Neural progenitor cell (in vitro differentiated cells): ENCODE results near the gene TAF4. TPM values are rescaled to one million over a fixed set of nuclear protein-coding genes. Genes with fewer than 3 reads are reported as not detected.
A peak's percentile ranks its signal among the peaks of the same experiment; 100 is the strongest.

Experiments used
- DNase-seq: peaks from one replicate; pipeline ENCODE4 v3.0.0-alpha.2; 2016; ENCODE audit warnings: low spot score
- H2AFZ ChIP-seq: fragments of 200-600 bp; sonication (generic); replicated peaks from 2 replicates; pipeline ENCODE4 v1.6.1; 2016; ENCODE audit warnings: antibody characterized with exemption
- H3F3A ChIP-seq: fragments of 200-600 bp; sonication (generic); 2 replicates; pipeline ENCODE4 v1.6.1; 2016; ENCODE audit warnings: antibody characterized with exemption, low read depth
- H3K27ac ChIP-seq: fragments of 200-600 bp; sonication (generic); 2 replicates; pipeline ENCODE4 v1.5.1; 2016; ENCODE audit warnings: mild to moderate bottlenecking
- H3K27me3 ChIP-seq: fragments of 200-600 bp; sonication (generic); 2 replicates; pipeline ENCODE4 v1.6.1; 2016; ENCODE audit warnings: mild to moderate bottlenecking, moderate library complexity
- H3K36me3 ChIP-seq: fragments of 200-600 bp; sonication (generic); 2 replicates; pipeline ENCODE4 v1.5.1; 2016
- H3K4me1 ChIP-seq: fragments of 200-600 bp; sonication (generic); 2 replicates; pipeline ENCODE4 v1.6.1; 2016; ENCODE audit warnings: mixed run types
- H3K4me2 ChIP-seq: fragments of 200-600 bp; sonication (generic); 2 replicates; pipeline ENCODE4 v1.6.1; 2016
- H3K4me3 ChIP-seq: fragments of 200-600 bp; sonication (generic); 2 replicates; pipeline ENCODE4 v1.5.1; 2016
- H3K79me2 ChIP-seq: fragments of 200-600 bp; sonication (generic); 2 replicates; pipeline ENCODE4 v1.6.1; 2016; ENCODE audit warnings: low read depth
- H3K9ac ChIP-seq: fragments of 200-600 bp; sonication (generic); 2 replicates; pipeline ENCODE4 v1.6.1; 2016
- H3K9me3 ChIP-seq: fragments of 200-600 bp; sonication (generic); 2 replicates; pipeline ENCODE4 v1.5.1; 2016; ENCODE audit warnings: low read depth
- H4K20me1 ChIP-seq: fragments of 200-600 bp; sonication (generic); 2 replicates; pipeline ENCODE4 v1.6.1; 2016; ENCODE audit warnings: low read depth
- H3K27ac Mint-ChIP-seq: 3 replicates; pipeline ENCODE4 v1.8.0; 2021; ENCODE audit warnings: mixed read lengths
- H3K27me3 Mint-ChIP-seq: 2 replicates; pipeline ENCODE4 v1.8.0; 2022; ENCODE audit warnings: low read depth, mild to moderate bottlenecking, inconsistent platforms, moderate library complexity, mixed read lengths; ENCODE audit not compliant: insufficient read depth
- H3K36me3 Mint-ChIP-seq: 3 replicates; pipeline ENCODE4 v1.8.0; 2021; ENCODE audit warnings: mixed read lengths
- H3K4me1 Mint-ChIP-seq: 3 replicates; pipeline ENCODE4 v1.8.0; 2021; ENCODE audit warnings: mixed read lengths
- H3K4me3 Mint-ChIP-seq: 3 replicates; pipeline ENCODE4 v1.8.0; 2021; ENCODE audit warnings: mild to moderate bottlenecking, moderate library complexity, mixed read lengths
- H3K9me3 Mint-ChIP-seq: 3 replicates; pipeline ENCODE4 v1.8.0; 2020; ENCODE audit warnings: mixed read lengths
- CTCF ChIP-seq: fragments of 200-600 bp; sonication (generic); IDR thresholded peaks from 2 replicates; pipeline ENCODE4 v1.5.1; 2017; ENCODE audit warnings: antibody characterized with exemption, mild to moderate bottlenecking
- EZH2 ChIP-seq: fragments of 200-600 bp; sonication (generic); IDR thresholded peaks from 2 replicates; pipeline ENCODE4 v1.6.1; 2017; ENCODE audit warnings: antibody characterized with exemption, mild to moderate bottlenecking, moderate library complexity
- EZH2phosphoT487 ChIP-seq: fragments of 200-600 bp; sonication (generic); IDR thresholded peaks from 2 replicates; pipeline ENCODE4 v1.6.1; 2017; ENCODE audit warnings: antibody characterized with exemption
- total RNA-seq: library from RNA; depleted of rRNA; stranded (reverse); fragments of >200 nt; gene quantifications from 2 replicates; pipeline ENCODE4 v1.2.3, GENCODE V29; 2015; ENCODE audit warnings: low replicate concordance

TAF4 gene
- total RNA-seq, 1 donor from 2014 or later, result 9.9 TPM

GRCh38 chr20:62052336-62052841 is 13.3 kb downstream of the TAF4 start:
- peaks cover 18% of the 10 kb centered on the region for H3K9me3 Mint-ChIP-seq
- H4K20me1 ChIP-seq, result peaks cover 62% of the 10 kb centered on the region
- no peaks in the 10 kb centered on the region for H3K4me1 ChIP-seq
- no peak overlapping the region for H3K27ac ChIP-seq
- no peaks in the 10 kb centered on the region for H3K36me3 ChIP-seq
- no peaks in the 10 kb centered on the region for H3K9me3 ChIP-seq
- H2AFZ ChIP-seq, result no peak overlapping the region
- H3K27me3 Mint-ChIP-seq, result peaks cover 4% of the 10 kb centered on the region
- no peaks in the 10 kb centered on the region for H3F3A ChIP-seq
- TF ChIP-seq EZH2 (no peak), CTCF (no peak), EZH2phosphoT487 (no peak)
- no peak overlapping the region for H3K9ac ChIP-seq
- H3K4me3 ChIP-seq, result no peak overlapping the region
- DNase-seq, result no peak
- no peak overlapping the region for H3K4me2 ChIP-seq
- H3K36me3 Mint-ChIP-seq, result peaks cover 35% of the 10 kb centered on the region
- H3K4me1 Mint-ChIP-seq, result peaks cover 16% of the 10 kb centered on the region
- H3K27me3 ChIP-seq, result no peaks in the 10 kb centered on the region
- H3K4me3 Mint-ChIP-seq, result no peak overlapping the region
- no peak overlapping the region for H3K27ac Mint-ChIP-seq
- H3K79me2 ChIP-seq, result peaks cover 99% of the 10 kb centered on the region

- no peaks in the 10 kb centered on the region for H3K36me3 ChIP-seq
- no peak for TF ChIP-seq EZH2phosphoT487
- no peak for TF ChIP-seq EZH2
- no peak for TF ChIP-seq CTCF
- H3K27me3 Mint-ChIP-seq, result peaks cover 4% of the 10 kb centered on the region
- no peak overlapping the region for H3K4me2 ChIP-seq
- no peak for DNase-seq
- no peaks in the 10 kb centered on the region for H3K9me3 ChIP-seq
- peaks cover 16% of the 10 kb centered on the region for H3K9me3 Mint-ChIP-seq
- H3K27me3 ChIP-seq, result no peaks in the 10 kb centered on the region
- H3K79me2 ChIP-seq, result peaks cover 98% of the 10 kb centered on the region
- H3K36me3 Mint-ChIP-seq, result peaks cover 31% of the 10 kb centered on the region
- no peak overlapping the region for H3K4me3 Mint-ChIP-seq
- H4K20me1 ChIP-seq, result peaks cover 69% of the 10 kb centered on the region
- H3K4me1 Mint-ChIP-seq, result peaks cover 16% of the 10 kb centered on the region
- H3K4me1 ChIP-seq, result no peaks in the 10 kb centered on the region
- no peaks in the 10 kb centered on the region for H3F3A ChIP-seq
- no peak overlapping the region for H3K27ac ChIP-seq
- peak overlapping the region; percentile 63 for H3K27ac Mint-ChIP-seq
- no peak overlapping the region for H2AFZ ChIP-seq
- H3K4me3 ChIP-seq, result no peak overlapping the region
- H3K9ac ChIP-seq, result no peak overlapping the region
These were observed 14.0 kb downstream of the TAF4 start for GRCh38 chr20:62051546-62052255.

- Histone ChIP-seq H3F3A (no peaks in the 10 kb centered on the region), H3K36me3 (no peaks in the 10 kb centered on the region), H3K4me3 (no peak overlapping the region), H3K27ac (no peak overlapping the region), H4K20me1 (peaks cover 75% of the 10 kb centered on the region), H3K9ac (no peak overlapping the region), H3K27me3 (no peaks in the 10 kb centered on the region), H3K4me2 (no peak overlapping the region), H3K79me2 (peaks cover 98% of the 10 kb centered on the region), H3K9me3 (no peaks in the 10 kb centered on the region), H2AFZ (no peak overlapping the region), H3K4me1 (peaks cover under 1% of the 10 kb centered on the region)
- Mint-ChIP-seq H3K9me3 (peaks cover 13% of the 10 kb centered on the region), H3K36me3 (peaks cover 25% of the 10 kb centered on the region), H3K4me1 (peaks cover 16% of the 10 kb centered on the region), H3K27me3 (peaks cover 4% of the 10 kb centered on the region), H3K27ac (peak overlapping the region; percentile 63), H3K4me3 (no peak overlapping the region)
- TF ChIP-seq EZH2phosphoT487 (no peak), CTCF (no peak), EZH2 (no peak)
- no peak for DNase-seq
These were observed 14.5 kb downstream of the TAF4 start for GRCh38 chr20:62051144-62051543.
